HG03280 (cell line): Measurements from ENCODE around the gene CACNA1I.

Experiments used
- ATAC-seq: cut with Tn5 transposase; IDR thresholded peaks from one replicate; pipeline ENCODE4 v1.9.1; 2021; ENCODE audit warnings: mild to moderate bottlenecking, moderate library complexity; ENCODE audit not compliant: unreplicated experiment

CACNA1I gene

GRCh38 chr22:39686776-39687525 is 116.4 kb downstream of the CACNA1I start:
- no peak for ATAC-seq

GRCh38 chr22:39688186-39688785 is 117.7 kb downstream of the CACNA1I start:
- ATAC-seq: no peak

- no peak for ATAC-seq
Measured at GRCh38 chr22:39689421-39689820, 118.9 kb downstream of the CACNA1I start.

- ATAC-seq: no peak
Measured at GRCh38 chr22:39690881-39691605, 120.5 kb downstream of the CACNA1I start.

GRCh38 chr22:39693943-39694500 is 123.5 kb downstream of the CACNA1I start:
- no peak for ATAC-seq

GRCh38 chr22:39697790-39698430 is 127.4 kb downstream of the CACNA1I start:
- ATAC-seq: no peak

- no peak for ATAC-seq
Measured at GRCh38 chr22:39699631-39700360, 129.2 kb downstream of the CACNA1I start.

- no peak for ATAC-seq
Measured at GRCh38 chr22:39700565-39700964, 130.0 kb downstream of the CACNA1I start.

- ATAC-seq: no peak
Measured at GRCh38 chr22:39703091-39703490, 132.5 kb downstream of the CACNA1I start.

GRCh38 chr22:39703928-39704639 is 133.5 kb downstream of the CACNA1I start:
- ATAC-seq: no peak

GRCh38 chr22:39705386-39705785 is 134.8 kb downstream of the CACNA1I start:
- ATAC-seq: no peak

- ATAC-seq: no peak
Measured at GRCh38 chr22:39706376-39707140, 136.0 kb downstream of the CACNA1I start.

GRCh38 chr22:39707351-39707750 is 136.8 kb downstream of the CACNA1I start:
- no peak for ATAC-seq

- ATAC-seq: no peak
Measured at GRCh38 chr22:39707816-39708215, 137.3 kb downstream of the CACNA1I start.

- no peak for ATAC-seq
Measured at GRCh38 chr22:39710380-39711150, 140.0 kb downstream of the CACNA1I start.

GRCh38 chr22:39712081-39712480 is 141.5 kb downstream of the CACNA1I start:
- no peak for ATAC-seq

GRCh38 chr22:39712751-39713525 is 142.4 kb downstream of the CACNA1I start:
- no peak for ATAC-seq
